IPS-NIHi7 (cell line): Measurements from ENCODE around the gene LAMC3.
"Not testable (repeated sequence)": the region's sequence is repeated elsewhere in the genome, so short reads cannot be mapped to it uniquely, and the experiment has no call there.

Experiments
- DNase-seq: peaks from one replicate; pipeline ENCODE4 v3.0.0; 2012; ENCODE audit warnings: mixed read lengths; ENCODE audit errors: extremely low spot score

The LAMC3 gene

DNA sequence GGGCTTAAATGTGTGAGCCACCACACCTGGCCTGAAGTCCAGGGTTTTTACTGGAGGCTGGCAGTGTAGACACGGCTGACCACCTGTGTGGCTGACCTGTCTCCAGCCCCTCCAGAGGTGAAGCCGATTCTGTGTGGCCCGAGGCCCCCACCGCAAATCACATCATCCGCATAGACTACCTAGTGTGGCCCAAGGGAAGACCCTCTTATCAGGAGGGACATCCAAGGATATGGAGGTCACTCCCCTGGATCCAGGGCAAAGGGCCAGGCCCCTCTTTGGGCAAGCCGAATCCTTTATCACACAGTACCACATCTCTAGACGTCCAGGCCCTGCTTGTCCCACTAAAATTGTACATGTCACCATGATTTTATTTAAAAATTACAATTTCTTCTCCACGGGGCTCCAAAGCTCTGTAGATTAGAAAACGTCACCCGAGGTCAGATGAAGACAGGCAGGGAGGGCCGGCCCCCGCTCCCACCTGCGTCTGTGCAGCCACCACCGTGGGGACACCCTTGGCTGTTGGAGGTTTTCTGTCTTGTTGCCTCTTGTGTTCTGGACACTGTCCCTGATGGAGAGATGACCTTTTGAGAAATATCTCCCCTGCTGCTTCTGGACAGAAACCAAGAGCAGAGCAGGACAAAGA is 20.1 kb downstream of the LAMC3 start:
- no peak for DNase-seq

DNA sequence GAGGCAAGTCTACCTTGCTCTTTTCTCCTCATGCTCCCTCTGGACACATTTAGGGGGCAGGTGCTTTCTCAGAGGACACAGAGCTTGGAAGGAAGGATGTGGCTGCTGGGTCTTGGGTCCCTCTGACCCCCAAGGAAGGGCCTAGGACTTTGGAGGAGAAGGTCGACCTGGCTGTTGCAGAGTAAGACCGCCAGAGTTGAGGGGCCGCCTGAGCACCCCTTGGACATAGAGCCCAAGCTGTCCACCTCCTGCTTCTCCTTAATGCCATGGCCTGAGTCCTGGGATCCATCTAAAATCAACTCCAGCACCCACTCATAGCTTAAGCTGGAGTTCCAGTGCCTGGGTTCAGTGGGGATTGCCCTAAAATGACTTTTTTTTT is 20.6 kb downstream of the LAMC3 start:
- no peak for DNase-seq

DNA sequence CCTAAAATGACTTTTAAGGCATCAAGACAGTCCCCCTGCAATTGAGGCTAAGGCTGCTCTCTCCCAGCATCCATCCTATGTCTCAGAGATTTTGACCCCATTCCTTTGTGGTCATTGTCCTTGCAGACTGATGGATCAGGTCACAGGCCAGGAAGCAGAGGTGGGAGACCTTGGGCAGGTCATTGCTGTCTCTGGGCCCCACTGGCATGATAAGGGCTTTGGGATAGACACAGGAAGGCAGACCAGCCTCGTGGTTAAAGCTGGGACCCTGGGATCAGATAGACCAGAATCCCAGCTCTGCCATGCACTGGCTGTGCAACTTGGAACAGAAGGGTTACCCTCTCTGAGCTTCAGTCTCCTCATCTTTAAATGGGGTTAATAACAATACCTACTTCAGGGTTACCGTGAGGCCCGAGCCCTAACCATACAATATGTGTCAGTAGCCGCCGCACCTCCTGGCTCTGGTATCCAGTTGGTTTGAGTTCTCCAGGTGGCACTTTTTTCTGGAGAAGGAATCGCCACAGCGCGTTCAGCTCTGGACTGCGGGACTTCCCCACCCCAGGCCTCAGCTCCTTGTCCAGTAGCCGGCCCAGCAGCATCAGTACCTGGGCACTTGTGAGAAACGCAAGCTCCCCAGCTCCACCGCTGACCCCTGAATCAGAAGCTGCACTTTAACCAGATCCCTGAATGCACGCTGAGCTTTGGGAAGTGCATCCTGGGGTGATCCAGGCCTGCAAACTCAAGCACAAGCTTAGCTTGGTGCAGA is 21.4 kb downstream of the LAMC3 start:
- no peak for DNase-seq

DNA sequence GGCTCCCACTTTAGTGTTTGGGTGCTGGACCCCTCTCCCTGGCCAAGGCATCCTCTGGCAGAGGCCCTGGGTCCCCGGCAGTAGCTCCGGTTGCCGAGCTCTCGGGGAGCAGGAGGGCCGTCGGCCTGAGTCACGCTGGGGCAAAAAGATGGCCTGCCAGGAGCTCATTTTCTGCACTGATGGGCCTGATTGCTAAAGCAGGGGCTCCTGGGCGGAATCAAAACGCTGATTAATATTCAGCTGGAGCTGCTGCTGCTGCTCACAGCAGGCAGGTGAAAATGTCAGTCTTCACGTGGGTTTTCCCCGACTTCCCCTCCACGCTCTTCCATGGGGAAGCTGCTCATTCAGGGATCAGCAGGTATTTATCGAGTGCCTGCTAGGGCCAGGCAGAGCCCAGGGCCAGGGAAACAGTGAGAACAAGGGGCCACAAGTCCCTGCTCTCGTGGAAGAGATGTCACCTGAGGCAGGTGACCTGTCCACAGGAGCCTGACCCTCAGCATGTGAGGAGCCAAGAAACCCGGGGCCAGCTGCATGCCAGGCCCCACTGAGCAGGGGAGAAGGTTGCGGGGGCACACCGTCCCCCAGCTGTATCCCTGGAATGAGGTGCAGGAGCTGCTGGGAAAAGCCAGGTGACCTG is 22.1 kb downstream of the LAMC3 start:
- no peak for DNase-seq

DNA sequence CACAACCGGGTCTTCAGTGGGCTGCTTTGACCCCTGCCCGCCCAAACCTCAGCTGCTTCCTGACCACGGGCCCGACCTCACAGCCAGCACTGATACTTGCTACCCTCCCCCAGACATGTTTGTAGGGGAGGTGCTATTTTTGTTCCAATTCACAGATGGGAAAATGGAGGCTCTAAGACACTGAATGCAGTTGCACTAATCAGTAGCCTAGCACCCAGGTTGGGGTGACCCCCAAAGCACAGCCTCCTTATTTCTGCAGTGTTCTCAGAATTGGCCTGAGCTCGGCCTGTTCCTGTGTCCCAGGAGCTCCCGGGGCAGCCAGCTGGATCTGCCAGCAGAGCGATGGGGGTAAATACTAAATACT is 22.6 kb downstream of the LAMC3 start:
- no peak for DNase-seq

DNA sequence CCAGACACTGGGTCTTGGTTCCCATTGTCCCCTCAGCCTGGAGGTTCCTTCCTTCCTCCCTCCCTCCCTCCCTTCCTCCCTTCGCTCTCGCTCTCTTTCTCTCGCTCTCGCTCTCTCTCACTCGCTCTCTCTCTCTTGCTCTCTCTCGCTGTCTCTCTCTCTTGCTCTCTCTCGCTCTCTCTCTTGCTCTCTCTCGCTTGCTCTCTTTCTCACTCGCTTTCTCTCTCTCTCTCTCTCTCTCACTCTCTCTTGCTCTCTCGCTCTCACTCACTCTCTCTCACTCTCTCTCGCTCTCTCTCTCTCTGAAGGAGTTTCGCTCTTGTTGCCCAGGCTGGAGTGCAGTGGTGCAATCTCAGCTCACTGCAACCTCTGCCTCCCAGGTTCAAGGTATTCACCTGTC is 23.4 kb downstream of the LAMC3 start:
- no peak for DNase-seq

DNA sequence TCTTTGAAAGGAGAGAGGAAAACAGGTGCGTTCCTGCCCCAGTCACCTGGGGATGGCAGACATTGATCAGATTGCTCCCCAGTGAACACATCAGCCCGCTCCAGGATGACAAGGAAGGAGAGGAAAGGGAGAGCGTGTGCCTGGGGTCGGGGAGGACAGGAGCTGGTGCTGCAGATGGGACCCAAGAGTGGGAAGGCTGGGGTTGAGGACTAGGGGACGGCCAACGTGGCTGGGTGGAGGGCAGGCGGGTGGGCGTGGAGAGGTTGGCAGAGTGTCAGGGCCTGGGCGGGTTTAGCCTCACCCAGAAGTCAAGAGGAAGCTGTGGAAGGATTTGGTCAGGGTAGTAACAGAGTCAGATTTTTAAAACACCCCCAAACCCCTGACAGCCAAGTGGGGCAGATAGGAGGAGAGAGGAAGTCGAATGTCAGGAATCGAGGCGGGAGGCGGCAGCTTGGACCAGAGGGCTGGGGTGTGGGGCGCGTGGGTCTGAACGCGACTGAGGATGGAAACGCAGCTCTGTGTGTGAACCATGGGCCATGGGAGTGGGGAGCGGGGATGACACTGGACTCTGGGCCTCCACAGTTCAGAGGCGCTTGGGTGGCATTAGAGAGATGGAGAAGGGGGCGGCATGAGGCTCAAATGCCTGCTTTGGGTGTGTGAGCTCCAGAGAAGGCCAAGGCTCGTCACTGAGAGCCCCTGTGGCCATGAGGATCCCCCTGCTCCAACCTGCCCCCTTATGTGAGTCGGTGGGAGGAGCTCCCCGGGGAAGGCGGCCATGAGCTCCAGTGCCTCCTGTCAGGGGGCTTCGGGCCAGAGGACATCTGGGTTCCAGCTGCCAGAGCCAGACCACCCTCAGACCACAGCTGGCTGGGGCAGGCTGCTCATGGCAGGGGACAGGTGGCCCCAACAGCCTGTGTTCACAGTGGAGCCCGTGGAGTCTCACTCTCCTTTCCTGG is 24.6 kb downstream of the LAMC3 start:
- no peak for DNase-seq

DNA sequence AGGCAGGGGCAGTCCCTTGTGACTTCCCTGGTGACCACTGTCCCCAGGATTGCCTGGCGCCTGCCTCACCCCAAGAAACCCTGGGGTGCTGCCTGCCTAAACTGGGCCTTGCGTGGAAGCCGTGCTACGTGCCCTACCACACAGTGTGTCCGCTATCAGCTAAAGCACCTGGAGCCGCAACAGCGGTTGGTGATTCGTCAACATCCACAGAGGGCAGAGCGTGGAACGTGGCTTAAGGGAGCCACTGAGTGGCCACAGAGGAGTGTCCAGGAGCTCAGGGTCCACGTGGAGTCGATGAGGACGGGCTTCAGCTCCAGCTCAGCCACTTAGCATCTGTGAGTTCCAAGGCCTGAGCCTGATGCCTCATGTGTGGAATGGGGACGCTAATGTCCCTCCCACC is 25.3 kb downstream of the LAMC3 start:
- DNase-seq: no peak

DNA sequence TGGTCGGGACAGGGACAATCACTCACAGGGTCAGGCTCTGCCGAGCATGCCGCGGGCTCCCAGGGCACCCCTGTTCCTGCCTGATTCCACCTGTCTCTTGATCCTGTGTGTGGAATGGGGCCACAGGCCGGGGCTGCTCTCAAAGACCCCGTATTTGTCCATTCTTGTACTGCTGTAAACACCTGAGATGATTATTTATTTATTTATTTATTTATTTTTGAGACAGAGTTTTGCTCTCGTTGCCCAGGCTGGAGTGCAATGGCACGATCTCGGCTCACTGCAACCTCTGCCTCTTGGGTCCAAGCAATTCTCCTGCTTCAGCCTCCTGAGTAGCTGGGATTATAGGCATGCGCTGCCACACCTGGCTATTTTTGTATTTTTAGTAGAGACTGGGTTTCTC is 25.8 kb downstream of the LAMC3 start:
- DNase-seq: not testable (repeated sequence)

DNA sequence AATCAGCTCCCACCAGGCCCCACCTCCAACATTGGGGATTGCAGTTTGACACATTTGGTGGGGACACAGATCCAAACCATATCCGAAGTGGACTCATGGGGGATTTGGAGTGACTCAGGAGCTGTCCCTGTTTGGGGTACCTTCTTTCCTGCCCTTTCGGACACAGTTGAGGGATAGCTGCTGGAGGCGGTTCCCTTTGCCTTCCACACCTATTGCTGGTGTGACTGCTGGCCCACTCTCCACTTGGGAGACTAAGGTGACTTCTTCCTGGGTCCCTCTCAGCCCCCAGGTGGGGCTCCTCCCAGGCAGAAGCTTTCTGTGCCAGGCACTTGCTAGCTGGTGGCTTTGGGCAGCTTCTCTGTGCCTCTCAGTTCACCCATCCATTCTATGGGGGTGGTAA is 26.6 kb downstream of the LAMC3 start:
- no peak for DNase-seq

DNA sequence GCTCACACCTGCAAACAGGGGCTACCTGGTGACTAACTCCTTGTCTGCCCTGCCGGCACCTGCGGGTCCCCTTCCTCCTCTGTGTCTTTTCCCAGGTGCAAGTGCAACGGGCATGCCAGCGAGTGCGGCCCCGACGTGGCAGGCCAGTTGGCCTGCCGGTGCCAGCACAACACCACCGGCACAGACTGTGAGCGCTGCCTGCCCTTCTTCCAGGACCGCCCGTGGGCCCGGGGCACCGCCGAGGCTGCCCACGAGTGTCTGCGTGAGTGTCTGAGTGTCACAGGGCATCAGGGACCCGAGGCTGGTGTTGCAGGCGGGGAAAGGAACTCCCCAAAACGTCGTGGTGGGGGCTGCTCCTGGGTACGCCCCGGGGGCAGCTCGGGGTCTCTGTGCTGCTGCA is 27.1 kb downstream of the LAMC3 start:
- DNase-seq: no peak

DNA sequence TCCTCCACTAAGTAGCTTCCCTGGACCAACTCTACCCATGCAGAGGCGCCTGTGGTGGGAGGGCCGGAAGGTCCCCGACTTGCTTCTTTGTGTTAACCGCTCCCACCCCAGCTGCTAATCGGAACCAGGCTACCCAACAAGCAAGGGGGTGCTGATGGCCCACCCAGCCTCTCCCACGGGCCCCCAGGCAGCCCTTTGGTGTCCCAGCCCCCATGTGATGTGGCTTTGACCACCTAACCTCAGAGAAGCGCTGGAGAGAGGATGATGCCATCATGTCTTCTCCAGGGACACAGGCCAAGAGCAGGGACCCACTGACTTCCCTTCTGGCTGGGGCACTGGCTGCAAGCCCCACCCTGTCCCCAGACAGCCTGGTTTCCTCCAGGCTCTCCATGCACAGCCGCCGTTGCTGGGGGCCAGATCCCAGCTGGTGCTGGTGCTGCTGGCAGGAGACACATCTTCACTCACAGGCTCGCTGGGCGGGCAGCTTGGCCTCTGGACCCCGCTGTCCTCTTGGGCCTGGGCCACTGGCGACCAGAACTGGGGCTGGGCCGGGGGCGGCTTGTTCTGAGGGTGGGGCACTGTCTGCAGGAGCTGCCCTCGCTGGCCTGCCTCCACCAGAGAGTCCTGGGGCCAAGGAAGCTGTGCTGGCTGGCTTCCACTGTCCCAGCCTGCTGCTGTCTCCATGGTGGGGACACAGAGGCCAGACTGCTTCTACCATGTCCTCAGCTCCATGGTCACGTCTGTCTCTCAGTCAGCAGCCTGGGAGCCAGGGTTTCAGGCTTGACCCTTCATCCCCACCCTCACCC is 27.8 kb downstream of the LAMC3 start:
- DNase-seq: no peak

DNA sequence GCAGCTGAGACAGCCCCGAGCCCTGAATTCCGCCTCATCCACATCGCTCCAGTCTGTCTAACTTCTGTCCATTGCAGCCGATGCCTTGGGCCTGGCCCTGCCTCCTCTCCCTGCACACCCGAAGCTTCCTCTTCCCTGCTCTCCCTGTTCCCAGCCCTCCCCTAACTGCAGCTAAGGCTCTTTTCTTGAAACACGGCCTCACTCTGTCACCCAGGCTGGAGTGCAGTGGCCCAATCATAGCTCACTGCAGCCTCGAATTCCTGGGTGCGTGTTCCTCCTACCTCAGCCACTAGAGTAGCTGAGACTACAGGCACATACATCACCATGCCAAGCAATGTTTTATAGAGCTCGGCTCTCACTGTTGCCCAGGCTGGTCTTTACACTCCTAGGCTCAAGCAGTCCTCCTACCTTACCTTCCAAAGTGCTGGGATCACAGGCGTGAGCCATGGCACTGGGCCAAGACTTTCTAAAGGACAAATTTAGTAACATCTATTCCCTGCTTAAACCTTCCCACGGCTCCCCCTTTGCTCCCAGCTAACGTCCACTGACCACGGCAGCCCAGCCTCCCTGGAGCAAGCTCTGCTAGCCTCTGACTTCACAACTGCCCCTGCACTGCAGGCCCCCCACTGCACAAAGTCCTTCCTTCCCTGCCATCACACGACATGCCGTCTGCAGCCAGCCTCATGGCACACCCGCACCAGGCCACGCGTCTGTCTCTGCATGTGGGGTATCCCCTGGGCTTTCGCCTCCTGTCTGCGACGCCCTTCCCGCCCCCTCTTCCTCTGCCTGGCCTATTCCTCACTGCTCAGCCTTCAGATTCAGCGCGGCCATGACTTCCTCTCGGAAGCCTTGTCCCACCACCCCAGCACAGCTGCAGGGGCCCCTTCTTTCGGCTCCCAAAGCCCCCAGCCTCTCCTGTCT is 28.6 kb downstream of the LAMC3 start:
- no peak for DNase-seq

DNA sequence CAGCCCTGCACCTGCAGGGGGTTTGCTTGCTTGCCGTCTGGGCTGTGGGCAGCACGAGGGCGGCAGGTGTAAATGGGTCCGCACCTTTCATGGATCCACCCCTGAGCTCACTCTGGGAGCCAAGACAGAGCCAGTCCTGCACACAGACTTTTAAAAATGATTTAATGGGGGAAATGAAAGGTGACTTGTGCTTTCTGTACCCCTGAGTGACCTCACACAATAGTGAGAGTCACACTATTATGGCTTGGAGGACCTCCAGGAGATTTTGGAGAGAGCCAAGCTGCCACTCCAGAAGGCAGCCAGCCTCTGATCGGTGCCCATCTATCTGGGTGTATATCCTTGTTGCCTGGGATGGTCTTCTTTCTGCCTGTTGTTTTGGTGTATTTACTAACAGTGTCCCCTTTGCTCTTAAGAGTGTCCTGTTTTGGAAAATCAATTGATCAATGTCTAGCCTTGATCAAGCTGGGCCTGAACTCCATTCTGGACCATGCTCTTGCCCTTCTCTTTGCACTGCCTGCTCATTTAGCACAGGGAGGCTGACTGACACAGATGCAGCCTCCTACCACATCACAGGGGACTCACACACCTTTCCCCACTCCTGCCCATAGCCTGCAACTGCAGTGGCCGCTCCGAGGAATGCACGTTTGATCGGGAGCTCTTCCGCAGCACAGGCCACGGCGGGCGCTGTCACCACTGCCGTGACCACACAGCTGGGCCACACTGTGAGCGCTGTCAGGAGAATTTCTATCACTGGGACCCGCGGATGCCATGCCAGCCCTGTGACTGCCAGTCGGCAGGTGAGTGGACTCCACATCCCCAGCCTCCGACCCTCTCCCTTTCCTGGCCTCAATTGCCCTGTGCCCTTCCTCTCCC is 29.5 kb downstream of the LAMC3 start:
- DNase-seq: no peak

DNA sequence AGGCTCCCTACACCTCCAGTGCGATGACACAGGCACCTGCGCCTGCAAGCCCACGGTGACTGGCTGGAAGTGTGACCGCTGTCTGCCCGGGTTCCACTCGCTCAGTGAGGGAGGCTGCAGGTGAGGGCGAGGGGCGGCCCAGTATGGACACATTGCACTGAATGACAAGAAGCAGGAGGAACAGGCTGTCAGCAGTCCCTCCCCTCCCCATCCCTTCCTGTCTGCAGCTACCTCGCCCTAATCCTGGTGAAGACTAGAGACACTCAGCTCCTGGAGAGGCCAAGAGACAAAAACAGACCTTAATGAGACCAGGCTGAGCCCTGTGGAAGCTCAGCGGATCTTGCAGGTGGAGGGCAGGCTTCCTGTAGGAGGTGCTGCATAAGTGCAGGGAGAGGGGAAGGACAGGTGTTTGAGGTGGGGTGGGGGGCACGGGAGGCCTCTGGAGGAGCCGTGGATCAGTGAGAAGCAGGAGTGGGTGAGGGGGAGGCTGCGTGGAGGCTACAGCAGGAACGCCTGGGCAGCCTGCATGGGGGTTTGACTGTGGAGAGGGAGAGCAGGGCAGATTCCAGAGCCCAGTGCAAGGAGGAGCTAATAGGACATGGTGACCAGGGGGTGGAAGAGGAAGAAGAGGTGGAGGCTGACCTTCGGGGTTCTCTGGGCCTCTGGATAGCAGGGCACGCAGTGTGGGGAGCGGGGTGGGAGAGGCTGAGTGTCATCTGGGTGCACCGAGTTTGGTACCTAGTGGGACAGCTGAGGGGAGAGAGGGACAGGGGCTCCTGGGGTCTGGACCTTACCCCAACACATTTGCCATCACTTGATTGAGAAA is 30.4 kb downstream of the LAMC3 start:
- no peak for DNase-seq

DNA sequence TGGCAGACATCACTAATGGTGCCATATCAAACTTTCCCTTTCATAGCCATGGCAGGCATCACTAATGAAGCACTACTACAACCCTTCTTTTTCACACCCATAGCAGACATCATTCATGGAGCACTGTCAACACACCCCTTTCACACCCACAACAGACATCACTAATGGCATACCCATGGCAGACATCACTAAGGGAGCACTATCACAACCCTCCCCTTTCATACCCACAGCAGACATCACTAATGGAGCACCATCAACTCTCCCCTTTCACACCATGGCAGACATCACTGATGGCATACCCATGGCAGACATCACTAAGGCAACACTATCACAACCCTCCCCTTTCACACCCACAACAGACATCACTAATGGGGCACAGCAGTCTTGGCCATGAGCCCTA is 33.7 kb downstream of the LAMC3 start:
- no peak for DNase-seq

DNA sequence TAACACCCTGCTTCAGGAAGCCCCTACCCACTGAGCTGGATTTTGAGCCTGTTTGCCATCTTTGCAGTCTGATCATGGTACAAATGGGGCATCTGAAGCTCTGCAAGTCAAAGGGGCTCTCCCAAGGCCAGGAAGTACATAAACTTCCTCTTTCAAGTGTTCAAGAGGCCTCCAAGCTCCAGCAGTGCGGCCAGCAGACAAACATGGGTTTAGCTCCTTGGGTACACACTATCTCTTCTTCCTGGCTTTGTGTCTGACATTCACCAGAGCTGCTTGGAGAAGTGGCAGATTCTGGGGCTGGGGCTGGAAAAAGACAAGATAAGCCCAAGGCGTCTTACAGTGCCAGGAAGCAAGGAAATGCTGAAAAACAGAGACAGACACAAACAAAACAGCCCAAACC is 34.1 kb downstream of the LAMC3 start:
- no peak for DNase-seq

DNA sequence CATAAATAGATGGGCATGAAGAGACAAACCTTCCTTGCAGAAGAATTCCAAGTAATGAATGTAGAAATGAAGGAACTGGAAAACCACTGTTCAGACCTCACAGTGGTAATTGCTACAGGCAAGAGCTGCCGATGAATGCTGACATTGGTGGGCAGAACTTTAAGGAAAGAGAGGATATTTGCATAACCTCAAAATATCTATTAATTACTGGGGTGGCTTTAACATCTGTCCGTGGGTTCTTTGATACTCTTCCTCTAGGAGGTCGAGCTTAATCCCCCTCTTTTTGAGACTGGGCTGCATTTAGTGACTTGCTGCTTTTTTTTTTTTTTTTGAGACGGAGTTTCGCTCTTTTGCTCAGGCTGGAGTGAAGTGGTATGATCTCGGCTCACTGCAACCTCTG is 34.7 kb downstream of the LAMC3 start:
- DNase-seq: no peak
